CD4-positive, alpha-beta T cell treated with Interleukin-4 for 1 hour (primary cell): ENCODE measurements around the gene DRAXIN.

Experiments
- DNase-seq, 2 donors: peaks; one replicate each; pipeline ENCODE4 v3.0.0-alpha.2; 2020 to 2022

The DRAXIN gene

DNA sequence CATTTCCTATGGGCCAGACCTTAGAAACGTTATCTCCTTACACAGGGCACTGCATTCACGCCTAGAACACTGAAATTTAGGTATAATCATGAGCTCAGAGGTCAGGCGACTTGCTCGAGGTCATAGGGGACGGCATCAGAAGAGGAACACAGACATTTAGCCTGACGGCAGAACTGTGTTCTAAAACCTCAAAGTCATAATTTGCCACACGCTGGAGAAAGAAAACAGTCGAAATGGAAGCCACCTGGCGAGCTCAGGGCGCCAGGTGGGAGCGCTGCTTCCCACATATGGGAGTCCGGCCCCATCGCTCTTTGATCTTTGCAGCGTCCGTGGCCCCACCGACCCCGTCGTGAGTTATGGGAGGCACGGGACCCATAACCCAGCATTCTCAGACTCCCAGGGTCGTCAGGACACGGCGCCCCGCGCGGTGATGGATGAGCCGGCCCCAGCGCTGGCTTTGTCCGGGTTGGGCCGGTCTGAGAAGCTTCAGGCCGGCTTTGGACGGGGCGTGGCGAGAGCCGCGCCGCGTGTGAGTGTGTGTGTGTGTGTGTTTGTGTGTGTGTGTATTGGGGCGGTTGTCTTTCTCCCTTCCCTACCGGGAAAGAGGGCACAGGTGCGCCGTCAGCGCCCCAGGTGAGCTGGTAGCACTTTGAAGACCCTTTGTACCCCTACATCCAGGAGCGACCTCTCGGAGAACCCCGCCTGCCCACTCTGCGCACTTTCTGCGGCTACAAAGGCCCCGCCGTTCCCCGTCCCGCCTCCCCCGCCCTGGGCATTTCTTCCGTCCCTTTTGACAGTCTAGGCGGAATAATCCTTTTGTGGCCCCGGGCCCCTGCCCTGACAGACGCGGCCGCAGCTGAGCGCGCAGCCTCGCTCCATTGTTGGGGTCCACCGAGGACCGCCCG is 861 bp upstream of the DRAXIN start:
- no peak for DNase-seq

DNA sequence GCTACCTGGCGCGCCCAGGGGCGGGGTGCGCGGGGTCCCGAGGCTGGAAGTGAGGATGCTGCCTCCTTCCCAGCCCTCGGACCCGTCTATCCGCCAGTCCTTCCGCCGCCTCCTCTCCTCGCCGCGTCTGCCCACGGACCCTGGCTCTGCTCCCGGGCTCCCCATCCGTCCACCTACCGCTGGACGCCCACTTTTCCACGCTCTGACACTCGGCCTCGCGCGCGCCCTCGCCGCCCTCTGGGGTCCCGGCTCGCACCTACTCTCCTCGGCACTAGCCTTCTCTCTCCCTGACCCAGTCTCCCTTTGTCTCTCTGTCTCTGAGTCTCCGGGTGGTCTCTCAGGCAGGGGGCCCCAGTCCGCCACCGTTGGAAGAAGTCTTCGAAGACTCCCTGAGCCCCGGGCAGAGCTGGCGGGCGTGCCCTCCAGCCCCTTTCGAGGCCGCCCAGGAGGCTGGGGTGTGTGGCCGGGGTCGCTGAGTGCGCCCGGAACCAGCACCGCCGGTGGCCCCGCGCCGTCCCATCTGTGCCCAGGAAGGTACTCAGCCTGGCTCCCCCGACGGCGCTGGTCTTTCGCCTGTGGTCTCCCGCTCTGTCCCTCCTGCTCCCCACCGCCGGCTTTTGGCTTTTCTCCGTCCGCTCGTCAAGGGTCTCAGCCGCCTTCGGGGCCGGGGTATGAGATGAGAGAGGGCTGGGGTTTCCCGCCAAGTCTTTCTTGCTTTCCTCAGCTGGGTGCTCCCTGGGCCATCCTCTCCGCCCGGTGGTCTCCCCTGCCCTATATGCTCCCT is 610 bp downstream of the DRAXIN start:
- DNase-seq, result no peak

DNA sequence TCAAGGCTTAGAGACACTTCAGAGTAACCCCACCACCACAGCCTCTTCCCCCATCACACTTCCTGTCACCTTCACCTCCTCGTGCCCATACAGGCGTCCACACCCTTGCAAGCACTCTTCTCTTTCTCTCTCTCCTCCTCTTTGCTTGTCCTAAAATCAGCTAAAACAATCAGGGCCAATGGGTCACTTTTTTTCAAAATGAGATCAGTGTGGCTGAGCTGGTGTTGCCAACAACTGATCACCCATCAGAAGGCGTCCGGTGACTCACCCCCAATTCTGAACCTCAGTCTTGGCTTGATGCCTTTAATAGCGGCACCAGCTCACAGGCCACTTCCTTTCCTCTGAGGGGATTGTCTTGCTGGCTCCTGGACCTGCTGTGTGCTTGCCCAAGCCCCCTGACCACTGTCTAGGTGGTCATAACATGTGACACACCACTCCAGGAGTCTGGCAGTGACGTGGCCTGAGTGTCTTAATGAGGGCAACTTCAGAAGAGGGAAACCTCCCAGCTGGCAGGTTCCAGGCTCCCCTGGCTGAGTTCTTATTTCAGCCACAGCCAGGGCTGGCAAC is 1.6 kb downstream of the DRAXIN start:
- peak; percentile 50 to 53 for DNase-seq

- no peak for DNase-seq
These were observed 2.4 kb downstream of the DRAXIN start for GRCh38 chr1:11693917-11694316.

DNA sequence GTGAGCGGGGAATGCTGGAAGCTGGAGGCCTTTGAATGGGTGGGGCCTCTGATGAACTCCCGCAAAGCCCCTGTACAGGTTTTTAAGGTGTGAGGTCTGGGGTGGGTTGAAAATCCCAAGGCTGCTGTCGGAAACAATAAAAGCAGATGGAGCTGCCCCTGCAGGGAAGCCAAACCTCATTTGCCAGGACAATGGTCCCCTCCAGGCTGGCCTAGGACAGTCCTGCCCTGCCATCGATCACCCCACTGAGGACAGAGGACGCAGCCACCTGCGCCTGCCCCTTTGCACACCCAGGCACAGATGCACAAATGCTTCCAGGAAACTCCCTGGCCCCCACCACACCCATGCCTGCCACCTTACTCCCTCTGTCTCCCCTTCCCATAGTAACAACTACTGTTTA is 4.4 kb downstream of the DRAXIN start:
- no peak for DNase-seq

- no peak for DNase-seq
These were observed 5.8 kb downstream of the DRAXIN start for GRCh38 chr1:11697188-11697892.

- DNase-seq, result no peak
These were observed 6.3 kb downstream of the DRAXIN start for GRCh38 chr1:11697893-11698210.

GRCh38 chr1:11700601-11701467 is 9.3 kb downstream of the DRAXIN start:
- no peak for DNase-seq

DNA sequence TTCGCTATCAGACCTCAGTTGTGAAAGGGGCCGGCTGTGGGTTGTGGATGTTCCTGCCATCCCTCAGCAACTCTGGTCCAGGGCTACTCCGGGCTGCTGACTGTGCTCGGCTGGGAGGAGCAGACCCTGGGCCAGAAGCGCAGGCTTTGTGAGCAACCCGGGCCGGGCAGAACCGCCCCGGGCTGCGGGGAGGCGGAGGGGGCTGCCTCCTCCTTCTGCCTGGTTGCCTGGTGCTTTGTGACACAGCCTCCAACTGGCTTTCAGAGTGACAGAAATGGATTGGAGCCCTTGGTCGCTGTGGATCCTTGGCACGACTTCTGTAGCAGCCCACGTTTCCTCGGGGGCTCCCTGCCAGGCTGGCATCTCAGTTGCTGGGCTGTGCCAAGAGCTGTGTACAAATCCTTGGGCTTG is 10.0 kb downstream of the DRAXIN start:
- DNase-seq, result no peak

DNA sequence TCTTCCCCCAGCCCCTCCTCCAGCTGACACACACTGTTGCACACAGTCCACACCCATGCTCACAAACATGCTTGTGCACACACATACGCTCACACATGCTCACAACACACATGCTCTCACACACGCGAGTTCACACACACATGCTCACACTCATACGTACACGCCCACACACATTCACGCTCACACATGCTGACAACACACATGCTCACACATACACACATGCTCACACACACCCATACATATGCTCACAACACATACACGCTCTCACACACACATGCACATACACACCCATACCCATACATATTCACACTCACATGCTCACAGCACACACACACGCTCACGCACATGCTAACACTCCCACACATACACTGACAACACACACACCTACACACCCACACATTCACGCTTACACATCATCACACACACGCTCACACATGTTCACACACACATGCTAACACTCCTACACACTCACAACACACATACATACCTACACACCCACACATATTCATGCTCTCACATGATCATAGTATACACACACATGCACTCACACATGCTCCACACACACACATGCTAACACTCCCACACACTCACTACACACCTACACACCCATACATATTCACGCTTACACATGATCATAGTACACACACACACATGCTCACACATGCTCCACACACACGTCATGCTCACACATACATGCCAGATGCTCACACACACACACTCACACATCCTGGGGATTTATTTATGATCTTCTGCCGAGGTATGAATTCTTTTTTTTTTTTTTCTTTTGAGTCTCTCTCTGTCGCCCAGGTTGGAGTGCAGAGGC is 10.7 kb downstream of the DRAXIN start:
- no peak for DNase-seq

DNA sequence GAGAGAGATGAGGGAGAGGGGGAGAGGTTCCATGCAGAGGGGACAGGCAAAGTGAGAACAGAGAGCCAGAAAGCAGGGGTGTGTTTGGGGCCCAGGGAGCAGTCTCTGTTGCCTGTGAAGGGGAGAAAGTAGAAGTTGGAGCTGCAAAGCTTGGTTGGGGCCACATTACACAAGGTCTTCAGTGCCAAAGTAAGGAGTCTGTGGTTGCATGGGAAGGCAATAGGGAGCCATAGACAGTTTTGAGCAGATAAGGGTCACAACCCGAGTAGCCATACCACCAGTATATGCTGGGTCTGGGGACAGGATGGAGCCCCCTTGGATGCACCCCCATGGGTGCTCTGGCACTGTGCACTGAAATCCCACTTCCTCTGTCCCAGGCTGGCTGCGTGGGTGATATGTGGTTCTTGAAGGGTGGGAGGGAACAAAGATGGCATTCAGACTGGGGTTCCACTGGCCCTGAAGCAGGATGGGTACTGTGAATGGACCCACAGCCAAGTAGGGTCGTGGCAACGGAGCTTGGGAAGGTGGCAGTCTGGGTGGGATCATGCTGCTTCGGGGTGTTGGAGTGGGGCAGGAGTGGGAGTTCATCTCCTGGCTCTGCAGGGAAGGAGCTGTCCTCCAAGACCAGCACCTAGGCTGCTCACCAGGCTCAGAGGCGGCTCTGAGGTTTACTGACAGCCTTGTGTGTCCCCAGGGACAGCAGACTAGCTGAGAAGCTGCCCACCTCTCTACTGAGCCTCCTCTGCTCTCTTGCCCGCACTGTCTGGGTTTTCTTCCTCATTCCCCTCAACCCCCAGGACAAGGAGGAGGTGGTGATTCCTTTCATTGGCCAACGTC is 12.1 kb downstream of the DRAXIN start:
- DNase-seq, result no peak

GRCh38 chr1:11704194-11704529 is 12.7 kb downstream of the DRAXIN start:
- DNase-seq, result no peak

DNA sequence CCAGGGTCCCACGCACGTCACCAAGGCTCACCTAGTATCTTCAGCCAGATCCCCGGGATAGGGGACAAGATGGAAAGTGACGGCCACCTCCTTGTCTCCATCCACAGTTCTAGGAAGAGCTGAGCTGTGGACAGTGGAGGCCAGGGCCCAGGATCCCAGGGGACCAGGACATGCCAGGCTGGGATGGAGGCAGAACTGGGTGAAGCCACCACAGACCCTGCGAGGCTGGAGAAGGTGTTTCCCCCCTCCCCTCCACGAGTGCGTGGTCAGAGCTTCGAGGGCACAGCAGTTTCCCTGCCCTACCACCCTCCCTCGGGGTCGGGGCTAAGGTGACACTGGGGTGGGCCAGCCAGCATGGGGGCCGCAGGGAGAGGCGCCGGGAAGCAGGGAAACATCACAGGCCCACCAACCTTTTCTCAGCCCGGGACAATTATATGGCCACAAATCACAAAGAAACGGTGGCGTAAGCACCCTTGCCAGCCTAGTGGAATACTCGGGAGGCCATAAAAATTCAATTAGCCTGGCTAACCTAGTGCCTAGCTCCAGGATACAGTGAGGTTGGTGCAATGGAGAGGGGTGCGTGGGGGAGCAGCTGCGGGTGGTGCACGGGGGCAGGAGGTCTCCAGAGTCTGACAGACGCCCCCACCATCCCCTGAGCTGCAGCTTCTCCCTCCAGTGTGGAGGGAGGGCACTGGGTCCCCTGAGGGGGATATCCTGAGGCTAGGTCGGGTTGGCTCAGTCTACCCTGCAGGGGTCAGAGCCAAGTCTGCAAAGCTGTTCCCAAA is 13.4 kb downstream of the DRAXIN start:
- DNase-seq, result no peak

GRCh38 chr1:11705596-11705995 is 14.1 kb downstream of the DRAXIN start:
- no peak for DNase-seq

GRCh38 chr1:11706292-11706691 is 14.8 kb downstream of the DRAXIN start:
- no peak for DNase-seq

- DNase-seq, result no peak
These were observed 16.2 kb downstream of the DRAXIN start for GRCh38 chr1:11707621-11708276.

DNA sequence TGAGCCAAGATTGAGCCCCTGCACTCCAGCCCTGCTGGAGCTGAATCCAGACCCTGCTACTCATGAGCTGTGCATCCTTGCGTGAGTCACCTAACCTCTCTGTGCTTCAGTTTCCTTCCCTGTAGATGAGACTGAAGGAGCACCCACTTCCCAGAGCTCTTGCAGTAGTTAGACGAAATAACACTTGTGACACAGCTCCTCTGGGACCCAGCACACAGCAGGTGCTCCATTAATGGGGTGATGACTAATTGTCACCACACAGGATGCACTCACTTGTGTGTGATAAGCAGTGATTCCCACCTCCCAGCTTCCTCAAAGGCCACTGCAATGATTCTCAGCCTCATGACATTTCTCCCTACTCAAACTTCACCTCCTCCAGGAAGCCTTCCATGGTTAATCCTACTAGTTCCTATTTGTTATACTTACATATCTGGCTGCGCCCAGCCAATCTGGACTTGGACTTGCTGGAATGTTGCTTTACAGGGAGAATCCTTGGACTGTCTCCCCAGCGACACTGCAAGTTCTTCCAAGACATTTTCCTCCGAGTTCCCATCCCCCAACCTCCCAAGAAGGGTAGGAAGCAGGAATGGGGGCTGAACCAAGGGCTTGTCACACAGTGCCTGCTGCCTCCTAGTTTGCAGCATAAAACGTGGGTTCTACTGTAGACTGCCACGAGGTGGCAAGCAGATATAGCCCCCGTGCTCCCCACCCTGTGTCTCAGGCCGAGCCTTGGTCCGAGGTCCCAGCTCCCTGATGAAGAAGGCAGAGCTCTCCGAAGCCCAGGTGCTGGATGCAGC is 17.2 kb downstream of the DRAXIN start:
- no peak for DNase-seq

- DNase-seq, result no peak
These were observed 20.0 kb downstream of the DRAXIN start for GRCh38 chr1:11711490-11711889.
